Neural progenitor cell (in vitro differentiated cells): ENCODE data around the gene LCA5L.

Experiments
- EZH2 ChIP-seq: fragments of 200-600 bp; sonication (generic); IDR thresholded peaks from 2 replicates; pipeline ENCODE4 v1.6.1; 2017; ENCODE audit warnings: antibody characterized with exemption, mild to moderate bottlenecking, moderate library complexity
- EZH2phosphoT487 ChIP-seq: fragments of 200-600 bp; sonication (generic); IDR thresholded peaks from 2 replicates; pipeline ENCODE4 v1.6.1; 2017; ENCODE audit warnings: antibody characterized with exemption
- TF ChIP-seq, protein P1 (sequence below): fragments of 200-600 bp; sonication (generic); IDR thresholded peaks from 2 replicates; pipeline ENCODE4 v1.5.1; 2017; ENCODE audit warnings: antibody characterized with exemption, mild to moderate bottlenecking

DNA sequence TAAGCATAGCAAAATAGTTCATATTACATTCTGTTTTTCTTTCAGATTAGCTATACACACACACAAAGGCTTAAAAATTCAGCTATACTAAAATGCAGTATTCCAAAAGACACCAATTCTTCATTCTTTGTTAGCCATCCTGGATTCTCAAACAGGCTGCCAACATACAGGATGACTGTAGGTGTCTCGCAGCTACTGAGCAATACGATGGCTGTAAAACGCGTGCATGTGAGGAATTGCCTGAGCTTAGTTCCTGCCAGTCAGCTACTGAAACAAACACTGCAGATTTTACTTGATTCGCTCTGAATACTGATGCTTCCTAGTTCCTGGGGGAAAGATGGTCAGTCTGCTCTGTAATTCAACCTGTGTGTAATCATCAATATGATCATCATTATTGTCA, 71.9 kb downstream of the LCA5L start:
- TF ChIP-seq, protein P1, sequence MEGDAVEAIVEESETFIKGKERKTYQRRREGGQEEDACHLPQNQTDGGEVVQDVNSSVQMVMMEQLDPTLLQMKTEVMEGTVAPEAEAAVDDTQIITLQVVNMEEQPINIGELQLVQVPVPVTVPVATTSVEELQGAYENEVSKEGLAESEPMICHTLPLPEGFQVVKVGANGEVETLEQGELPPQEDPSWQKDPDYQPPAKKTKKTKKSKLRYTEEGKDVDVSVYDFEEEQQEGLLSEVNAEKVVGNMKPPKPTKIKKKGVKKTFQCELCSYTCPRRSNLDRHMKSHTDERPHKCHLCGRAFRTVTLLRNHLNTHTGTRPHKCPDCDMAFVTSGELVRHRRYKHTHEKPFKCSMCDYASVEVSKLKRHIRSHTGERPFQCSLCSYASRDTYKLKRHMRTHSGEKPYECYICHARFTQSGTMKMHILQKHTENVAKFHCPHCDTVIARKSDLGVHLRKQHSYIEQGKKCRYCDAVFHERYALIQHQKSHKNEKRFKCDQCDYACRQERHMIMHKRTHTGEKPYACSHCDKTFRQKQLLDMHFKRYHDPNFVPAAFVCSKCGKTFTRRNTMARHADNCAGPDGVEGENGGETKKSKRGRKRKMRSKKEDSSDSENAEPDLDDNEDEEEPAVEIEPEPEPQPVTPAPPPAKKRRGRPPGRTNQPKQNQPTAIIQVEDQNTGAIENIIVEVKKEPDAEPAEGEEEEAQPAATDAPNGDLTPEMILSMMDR: peak; percentile 39
- no peak for TF ChIP-seq EZH2
- TF ChIP-seq EZH2phosphoT487: no peak
